ENCODE measurements around the gene SOHLH1.

GRCh38 chr9:135716045-135716444, 16.8 kb upstream of the SOHLH1 start:
- TF ChIP-seq CTCF (IDR thresholded peaks at IDR 0.05) = no peak
- TF ChIP-seq POLR2A (IDR thresholded peaks at IDR 0.05) = no peak
